KOPT-K1 (cell line): Measurements from ENCODE around the gene HTT.

Experiments used
- H3K27ac ChIP-seq: fragments of 200-600 bp; sonication (generic); 2 replicates; pipeline ENCODE4 v1.5.1; 2016; ENCODE audit warnings: antibody characterized with exemption, mild to moderate bottlenecking, low read depth, low read length; ENCODE audit not compliant: poor library complexity, severe bottlenecking
- H3K36me3 ChIP-seq: fragments of 200-600 bp; sonication (generic); 2 replicates; pipeline ENCODE4 v1.5.1; 2017; ENCODE audit warnings: antibody characterized with exemption, mild to moderate bottlenecking, low read length, moderate library complexity; ENCODE audit not compliant: insufficient read depth
- H3K9me3 ChIP-seq: fragments of 200-600 bp; sonication (generic); 2 replicates; pipeline ENCODE4 v1.5.1; 2017; ENCODE audit warnings: antibody characterized with exemption, low read length, mild to moderate bottlenecking; ENCODE audit not compliant: insufficient read depth, poor library complexity, severe bottlenecking

HTT gene

GRCh38 chr4:3255611-3256186 is 181.2 kb downstream of the HTT start:
- Histone ChIP-seq H3K27ac (no peak overlapping the region), H3K36me3 (no peaks in the 10 kb centered on the region), H3K9me3 (no peaks in the 10 kb centered on the region)

- Histone ChIP-seq H3K9me3 (no peaks in the 10 kb centered on the region), H3K36me3 (no peaks in the 10 kb centered on the region), H3K27ac (no peak overlapping the region)
Observed at GRCh38 chr4:3256230-3257102, 182.0 kb downstream of the HTT start.

- no peak overlapping the region for H3K27ac ChIP-seq
- no peaks in the 10 kb centered on the region for H3K9me3 ChIP-seq
- no peaks in the 10 kb centered on the region for H3K36me3 ChIP-seq
Observed at GRCh38 chr4:3257103-3257555, 182.6 kb downstream of the HTT start.

GRCh38 chr4:3257556-3258482 is 183.3 kb downstream of the HTT start:
- no peak overlapping the region for H3K27ac ChIP-seq
- no peaks in the 10 kb centered on the region for H3K36me3 ChIP-seq
- no peaks in the 10 kb centered on the region for H3K9me3 ChIP-seq

- H3K27ac ChIP-seq = no peak overlapping the region
- H3K9me3 ChIP-seq = no peaks in the 10 kb centered on the region
- no peaks in the 10 kb centered on the region for H3K36me3 ChIP-seq
Observed at GRCh38 chr4:3261411-3262207, 187.1 kb downstream of the HTT start.

- Histone ChIP-seq H3K36me3 (no peaks in the 10 kb centered on the region), H3K27ac (no peak overlapping the region), H3K9me3 (no peaks in the 10 kb centered on the region)
Observed at GRCh38 chr4:3262208-3263052, 187.9 kb downstream of the HTT start.

GRCh38 chr4:3263053-3263875 is 188.8 kb downstream of the HTT start:
- H3K27ac ChIP-seq = no peak overlapping the region
- H3K36me3 ChIP-seq = no peaks in the 10 kb centered on the region
- no peaks in the 10 kb centered on the region for H3K9me3 ChIP-seq

- Histone ChIP-seq H3K36me3 (no peaks in the 10 kb centered on the region), H3K9me3 (no peaks in the 10 kb centered on the region), H3K27ac (no peak overlapping the region)
Observed at GRCh38 chr4:3263876-3264193, 189.4 kb downstream of the HTT start.

- Histone ChIP-seq H3K36me3 (no peaks in the 10 kb centered on the region), H3K9me3 (no peaks in the 10 kb centered on the region), H3K27ac (no peak overlapping the region)
Observed at GRCh38 chr4:3266076-3266475, 191.6 kb downstream of the HTT start.

GRCh38 chr4:3267576-3268394 is 193.3 kb downstream of the HTT start:
- no peaks in the 10 kb centered on the region for H3K36me3 ChIP-seq
- no peak overlapping the region for H3K27ac ChIP-seq
- H3K9me3 ChIP-seq = no peaks in the 10 kb centered on the region

GRCh38 chr4:3268395-3269104 is 194.1 kb downstream of the HTT start:
- H3K36me3 ChIP-seq = no peaks in the 10 kb centered on the region
- no peaks in the 10 kb centered on the region for H3K9me3 ChIP-seq
- no peak overlapping the region for H3K27ac ChIP-seq
